OCI-LY7 (cell line): Measurements from ENCODE around the gene ANKRD63. TPM values are rescaled to one million over a fixed set of nuclear protein-coding genes. Genes with fewer than 3 reads are reported as not detected.
A peak's percentile ranks its signal among the peaks of the same experiment; 100 is the strongest.

Experiments
- BruUV-seq: library from RNA; stranded (reverse); fragments of 400-500 nt; replicated peaks from 2 replicates; lab custom pipeline; 2021; lab: Mats Ljungman, UMichigan
- CTCF ChIA-PET: fragments of 300-600 bp; sonication (Branson Sonifier 250); formaldehyde crosslinking; loops from one replicate; lab custom pipeline; 2022; ENCODE audit warnings: antibody characterized with exemption; ENCODE audit not compliant: unreplicated experiment; lab: Charles Lee
- POLR2A ChIA-PET: fragments of 300-600 bp; sonication (Branson Sonifier 250); formaldehyde crosslinking; loops from one replicate; lab custom pipeline; 2022; ENCODE audit warnings: antibody characterized with exemption; lab: Charles Lee
- DNase-seq: peaks from one replicate; pipeline ENCODE4 v3.0.0-alpha.2; 2015; ENCODE audit warnings: low spot score
- H2AFZ ChIP-seq: fragments of 200-600 bp; sonication (generic), shearing (Covaris generic); 2 replicates; pipeline ENCODE4 v1.6.1; 2014; ENCODE audit warnings: mild to moderate bottlenecking, antibody characterized with exemption, low read length, moderate library complexity
- H3K27ac ChIP-seq: fragments of 200-600 bp; sonication (generic); 2 replicates; pipeline ENCODE4 v1.5.1; 2014; ENCODE audit warnings: mixed run types, low read depth, mild to moderate bottlenecking, moderate library complexity, low read length, inconsistent platforms; ENCODE audit not compliant: poor library complexity, severe bottlenecking
- H3K36me3 ChIP-seq: fragments of 200-600 bp; sonication (generic); 2 replicates; pipeline ENCODE4 v1.6.1; 2014; ENCODE audit warnings: mild to moderate bottlenecking, antibody characterized with exemption, low read length, moderate library complexity, mixed read lengths; ENCODE audit not compliant: insufficient read depth
- H3K4me1 ChIP-seq: fragments of 200-600 bp; sonication (generic); 2 replicates; pipeline ENCODE4 v1.5.1; 2014; ENCODE audit warnings: mild to moderate bottlenecking, low read length; ENCODE audit not compliant: insufficient read depth, poor library complexity, severe bottlenecking
- H3K4me2 ChIP-seq: fragments of 200-600 bp; sonication (generic); 2 replicates; pipeline ENCODE4 v1.6.1; 2014; ENCODE audit warnings: mild to moderate bottlenecking, low read length
- H3K4me3 ChIP-seq: fragments of 200-600 bp; sonication (generic); 2 replicates; pipeline ENCODE4 v1.5.1; 2014; ENCODE audit warnings: mild to moderate bottlenecking, low read depth, low read length; ENCODE audit not compliant: poor library complexity, severe bottlenecking
- H3K79me2 ChIP-seq: fragments of 200-600 bp; sonication (generic); 2 replicates; pipeline ENCODE4 v1.6.1; 2016; ENCODE audit warnings: low read depth, mild to moderate bottlenecking, low read length, moderate library complexity, mixed read lengths; ENCODE audit not compliant: insufficient read depth
- H3K9me2 ChIP-seq: fragments of 200-600 bp; sonication (generic); 2 replicates; pipeline ENCODE4 v1.6.1; 2016; ENCODE audit warnings: mild to moderate bottlenecking, low read length, mixed read lengths; ENCODE audit not compliant: insufficient read depth
- H3K9me3 ChIP-seq: fragments of 200-600 bp; sonication (generic); 2 replicates; pipeline ENCODE4 v1.6.1; 2014; ENCODE audit warnings: mild to moderate bottlenecking, mixed run types, low read length, mixed read lengths
- H4K20me1 ChIP-seq: fragments of 200-600 bp; sonication (generic); 2 replicates; pipeline ENCODE4 v1.6.1; 2014; ENCODE audit warnings: mild to moderate bottlenecking, antibody characterized with exemption, low read length, moderate library complexity, mixed read lengths; ENCODE audit not compliant: insufficient read depth
- EZH2phosphoT487 ChIP-seq: fragments of 200-600 bp; sonication (generic); IDR thresholded peaks from 2 replicates; pipeline ENCODE4 v1.6.1; 2018; ENCODE audit warnings: low read depth, borderline replicate concordance, mild to moderate bottlenecking, mixed run types, antibody characterized with exemption, low read length, moderate library complexity, mixed read lengths
- intact Hi-C: fragments of 100-400 bp; cut with micrococcal nuclease; formaldehyde crosslinking; loops from one replicate; pipeline ENCODE4 v1.10.0; 2022; ENCODE audit not compliant: unreplicated experiment
- total RNA-seq, 2 experiments: library from RNA; depleted of rRNA in 1 of 2; stranded (reverse); fragments of >200 nt in 1 of 2; shearing (Covaris generic) in 1 of 2; gene quantifications; 2 replicates each; pipeline ENCODE4 v1.2.3, GENCODE V29; 2014 to 2022
- TF ChIP-seq, protein P1 (sequence below): fragments of 200-600 bp; sonication (generic); conservative IDR thresholded peaks from 2 replicates; pipeline ENCODE4 v1.5.1; 2014; ENCODE audit warnings: mild to moderate bottlenecking, antibody characterized with exemption, low read length, moderate library complexity, mixed read lengths

Gene ANKRD63
- total RNA-seq, 2 experiments from 2014 or later: not detected

DNA sequence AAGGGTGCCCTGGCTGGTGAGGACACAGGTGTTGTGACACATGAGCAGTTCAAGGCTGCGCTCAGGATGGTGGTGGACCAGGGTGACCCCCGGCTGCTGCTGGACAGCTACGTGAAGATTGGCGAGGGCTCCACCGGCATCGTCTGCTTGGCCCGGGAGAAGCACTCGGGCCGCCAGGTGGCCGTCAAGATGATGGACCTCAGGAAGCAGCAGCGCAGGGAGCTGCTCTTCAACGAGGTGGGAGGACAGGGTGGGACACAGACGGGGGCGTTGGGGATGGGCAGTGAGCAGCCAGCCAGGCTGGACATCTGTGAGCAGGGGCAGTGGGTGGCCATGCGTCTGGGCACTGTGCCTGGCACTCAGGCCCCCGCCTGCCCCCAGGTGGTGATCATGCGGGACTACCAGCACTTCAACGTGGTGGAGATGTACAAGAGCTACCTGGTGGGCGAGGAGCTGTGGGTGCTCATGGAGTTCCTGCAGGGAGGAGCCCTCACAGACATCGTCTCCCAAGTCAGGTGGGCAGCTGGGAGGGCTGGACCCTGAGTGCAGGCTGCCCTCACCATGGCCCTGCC is 10.3 kb downstream of the ANKRD63 start:
- POLR2A ChIA-PET: interaction anchor here (0.7 kb wide), 1 partner anchor 225 kb away, joined by 3 read pairs; no protein-coding TSS in a partner anchor

DNA sequence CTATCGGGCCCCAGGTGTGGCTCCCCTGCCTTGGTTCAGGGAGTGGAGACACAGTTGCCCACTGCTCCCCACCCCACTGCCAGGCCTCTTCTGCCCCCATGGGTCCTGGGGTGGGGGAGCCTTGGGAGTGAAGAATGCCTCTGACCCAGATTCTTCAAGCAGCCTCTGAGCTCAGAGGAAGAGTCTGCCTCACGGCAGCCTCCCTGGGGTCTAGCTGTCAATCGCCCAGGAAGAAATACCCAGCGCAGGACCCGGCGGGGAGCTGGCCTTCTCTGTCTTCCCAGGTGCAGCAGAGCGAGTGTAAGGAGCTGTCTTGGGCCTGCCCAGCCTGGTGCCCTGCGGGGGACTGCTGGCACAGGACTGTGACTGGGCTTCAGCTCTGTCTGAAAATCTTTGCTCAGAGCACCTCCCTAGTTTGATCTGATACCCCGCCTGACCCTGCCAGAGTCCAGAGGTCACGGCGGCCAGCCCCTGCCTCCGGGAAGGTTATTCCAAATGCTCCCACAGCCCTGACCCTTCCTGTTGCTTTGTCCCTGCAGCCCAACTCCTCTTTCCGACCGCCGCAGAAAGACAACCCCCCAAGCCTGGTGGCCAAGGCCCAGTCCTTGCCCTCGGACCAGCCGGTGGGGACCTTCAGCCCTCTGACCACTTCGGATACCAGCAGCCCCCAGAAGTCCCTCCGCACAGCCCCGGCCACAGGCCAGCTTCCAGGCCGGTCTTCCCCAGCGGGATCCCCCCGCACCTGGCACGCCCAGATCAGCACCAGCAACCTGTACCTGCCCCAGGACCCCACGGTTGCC is 11.0 kb downstream of the ANKRD63 start:
- intact Hi-C loops: loop anchor here (5.0 kb wide), 3 partner anchors 165 to 485 kb away; partner anchors contain the start of gene BMF
- Histone ChIP-seq H4K20me1 (no peaks in the 10 kb centered on the region), H3K4me2 (no peak overlapping the region), H3K79me2 (no peaks in the 10 kb centered on the region), H3K36me3 (no peaks in the 10 kb centered on the region; the same call in 1 of the 2 replicates), H3K4me1 (no peaks in the 10 kb centered on the region), H3K27ac (no peak overlapping the region), H3K9me3 (no peaks in the 10 kb centered on the region), H2AFZ (no peak overlapping the region), H3K4me3 (no peak overlapping the region), H3K9me2 (no peaks in the 10 kb centered on the region)
- DNase-seq: no peak
- TF ChIP-seq EZH2phosphoT487: no peak
- TF ChIP-seq, protein P1, sequence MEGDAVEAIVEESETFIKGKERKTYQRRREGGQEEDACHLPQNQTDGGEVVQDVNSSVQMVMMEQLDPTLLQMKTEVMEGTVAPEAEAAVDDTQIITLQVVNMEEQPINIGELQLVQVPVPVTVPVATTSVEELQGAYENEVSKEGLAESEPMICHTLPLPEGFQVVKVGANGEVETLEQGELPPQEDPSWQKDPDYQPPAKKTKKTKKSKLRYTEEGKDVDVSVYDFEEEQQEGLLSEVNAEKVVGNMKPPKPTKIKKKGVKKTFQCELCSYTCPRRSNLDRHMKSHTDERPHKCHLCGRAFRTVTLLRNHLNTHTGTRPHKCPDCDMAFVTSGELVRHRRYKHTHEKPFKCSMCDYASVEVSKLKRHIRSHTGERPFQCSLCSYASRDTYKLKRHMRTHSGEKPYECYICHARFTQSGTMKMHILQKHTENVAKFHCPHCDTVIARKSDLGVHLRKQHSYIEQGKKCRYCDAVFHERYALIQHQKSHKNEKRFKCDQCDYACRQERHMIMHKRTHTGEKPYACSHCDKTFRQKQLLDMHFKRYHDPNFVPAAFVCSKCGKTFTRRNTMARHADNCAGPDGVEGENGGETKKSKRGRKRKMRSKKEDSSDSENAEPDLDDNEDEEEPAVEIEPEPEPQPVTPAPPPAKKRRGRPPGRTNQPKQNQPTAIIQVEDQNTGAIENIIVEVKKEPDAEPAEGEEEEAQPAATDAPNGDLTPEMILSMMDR: no peak
- ChIA-PET CTCF (interaction anchor here (1.8 to 2.0 kb wide), 2 partner anchors 165 to 226 kb away, joined by 6 to 7 read pairs; no protein-coding TSS in a partner anchor), POLR2A (no interaction called here)
- BruUV-seq: no TSS peak

More for the DNA sequence above, 10.3 kb downstream of the ANKRD63 start:
- Histone ChIP-seq H3K4me3 (no peak overlapping the region), H3K9me2 (no peaks in the 10 kb centered on the region), H4K20me1 (no peaks in the 10 kb centered on the region), H2AFZ (no peak overlapping the region), H3K36me3 (no peaks in the 10 kb centered on the region; the same call in 1 of the 2 replicates), H3K4me1 (peaks cover 7% of the 10 kb centered on the region), H3K27ac (no peak overlapping the region), H3K9me3 (no peaks in the 10 kb centered on the region), H3K4me2 (no peak overlapping the region), H3K79me2 (no peaks in the 10 kb centered on the region)
- intact Hi-C loops: loop anchor here (5.0 kb wide), 3 partner anchors 165 to 485 kb away; partner anchors contain the start of gene BMF
- peak; percentile 35 for DNase-seq
- TF ChIP-seq EZH2phosphoT487: no peak
- TF ChIP-seq, protein P1: peak; percentile 58
- CTCF ChIA-PET: interaction anchor here (0.6 to 2.0 kb wide), 5 partner anchors 55 to 227 kb away, joined by 3 to 7 read pairs (median 6); no protein-coding TSS in a partner anchor
- no TSS peak for BruUV-seq
